ENCODE results near the gene PNMA8B. TPM values are rescaled to one million over a fixed set of nuclear protein-coding genes. Genes with fewer than 3 reads are reported as not detected.

The PNMA8B gene
- total RNA-seq, 1 donor from 2014 or later: 0.55 TPM

DNA sequence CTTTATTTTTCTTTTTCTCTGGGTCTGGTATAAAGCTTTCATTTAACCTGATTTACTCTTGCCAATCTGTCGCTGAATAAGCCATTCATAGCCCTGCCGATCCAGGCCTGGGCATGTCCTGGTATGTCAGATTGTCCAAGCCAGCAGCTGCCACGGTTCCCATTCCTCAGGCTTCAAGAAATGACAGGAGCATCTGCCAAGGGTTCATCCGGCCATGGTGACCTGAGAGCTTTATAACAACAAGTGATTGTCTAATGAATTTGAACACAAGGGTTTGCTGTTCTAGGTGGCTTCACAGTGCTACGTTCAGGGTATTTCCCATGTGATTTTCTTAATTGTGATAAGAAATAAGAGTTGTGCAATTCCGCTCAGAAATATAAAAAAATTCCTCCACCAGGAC lies 44.3 kb downstream of the PNMA8B start:
- H3K27me3 ChIP-seq (ENCODE audit: low read depth): peaks cover 8% of the 10 kb centered on the region
- peaks cover 3% of the 10 kb centered on the region for H3K9me3 ChIP-seq (replicated peaks)
- H3K36me3 ChIP-seq: no peaks in the 10 kb centered on the region
- TF ChIP-seq, protein P1, sequence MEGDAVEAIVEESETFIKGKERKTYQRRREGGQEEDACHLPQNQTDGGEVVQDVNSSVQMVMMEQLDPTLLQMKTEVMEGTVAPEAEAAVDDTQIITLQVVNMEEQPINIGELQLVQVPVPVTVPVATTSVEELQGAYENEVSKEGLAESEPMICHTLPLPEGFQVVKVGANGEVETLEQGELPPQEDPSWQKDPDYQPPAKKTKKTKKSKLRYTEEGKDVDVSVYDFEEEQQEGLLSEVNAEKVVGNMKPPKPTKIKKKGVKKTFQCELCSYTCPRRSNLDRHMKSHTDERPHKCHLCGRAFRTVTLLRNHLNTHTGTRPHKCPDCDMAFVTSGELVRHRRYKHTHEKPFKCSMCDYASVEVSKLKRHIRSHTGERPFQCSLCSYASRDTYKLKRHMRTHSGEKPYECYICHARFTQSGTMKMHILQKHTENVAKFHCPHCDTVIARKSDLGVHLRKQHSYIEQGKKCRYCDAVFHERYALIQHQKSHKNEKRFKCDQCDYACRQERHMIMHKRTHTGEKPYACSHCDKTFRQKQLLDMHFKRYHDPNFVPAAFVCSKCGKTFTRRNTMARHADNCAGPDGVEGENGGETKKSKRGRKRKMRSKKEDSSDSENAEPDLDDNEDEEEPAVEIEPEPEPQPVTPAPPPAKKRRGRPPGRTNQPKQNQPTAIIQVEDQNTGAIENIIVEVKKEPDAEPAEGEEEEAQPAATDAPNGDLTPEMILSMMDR (IDR thresholded peaks at IDR 0.05; ENCODE audit: borderline replicate concordance): no peak
- H3K4me1 ChIP-seq: peaks cover 10% of the 10 kb centered on the region
- intact Hi-C loops (cut with micrococcal nuclease): no loop called here
- no peak overlapping the region for H3K4me3 ChIP-seq
- DNase-seq: no peak
- H3K27ac ChIP-seq (replicated peaks): peak overlapping the region; percentile 36

GRCh38 chr19:46450737-46451136 lies 44.9 kb downstream of the PNMA8B start:
- intact Hi-C loops (cut with micrococcal nuclease): no loop called here
- TF ChIP-seq, protein P1 (IDR thresholded peaks at IDR 0.05; ENCODE audit: borderline replicate concordance): no peak
- Histone ChIP-seq H3K9me3 (replicated peaks) (peaks cover 3% of the 10 kb centered on the region), H3K4me1 (peaks cover 10% of the 10 kb centered on the region), H3K4me3 (no peak overlapping the region), H3K27ac (replicated peaks) (peak overlapping the region; percentile 36), H3K36me3 (no peaks in the 10 kb centered on the region), H3K27me3 (ENCODE audit: low read depth) (peaks cover 6% of the 10 kb centered on the region)
- DNase-seq: no peak

- H3K36me3 ChIP-seq: no peaks in the 10 kb centered on the region
- H3K27me3 ChIP-seq (ENCODE audit: low read depth): no peaks in the 10 kb centered on the region
- H3K27ac ChIP-seq (replicated peaks): no peak overlapping the region
- peaks cover 10% of the 10 kb centered on the region for H3K4me1 ChIP-seq
- DNase-seq: no peak
- peaks cover 3% of the 10 kb centered on the region for H3K9me3 ChIP-seq (replicated peaks)
- intact Hi-C loops (cut with micrococcal nuclease): no loop called here
- H3K4me3 ChIP-seq: no peak overlapping the region
- TF ChIP-seq, protein P1 (IDR thresholded peaks at IDR 0.05; ENCODE audit: borderline replicate concordance): no peak
Measured at GRCh38 chr19:46449228-46449627, 46.4 kb downstream of the PNMA8B start.

GRCh38 chr19:46448601-46449000 lies 47.1 kb downstream of the PNMA8B start:
- peaks cover 10% of the 10 kb centered on the region for H3K4me1 ChIP-seq
- no peaks in the 10 kb centered on the region for H3K27me3 ChIP-seq (ENCODE audit: low read depth)
- TF ChIP-seq, protein P1 (IDR thresholded peaks at IDR 0.05; ENCODE audit: borderline replicate concordance): no peak
- H3K36me3 ChIP-seq: no peaks in the 10 kb centered on the region
- H3K9me3 ChIP-seq (replicated peaks): peaks cover 3% of the 10 kb centered on the region
- no peak overlapping the region for H3K4me3 ChIP-seq
- intact Hi-C loops (cut with micrococcal nuclease): no loop called here
- no peak overlapping the region for H3K27ac ChIP-seq (replicated peaks)
- DNase-seq: no peak

GRCh38 chr19:46447824-46448223 lies 47.8 kb downstream of the PNMA8B start:
- peak; percentile 46 for DNase-seq
- Histone ChIP-seq H3K4me1 (peaks cover 15% of the 10 kb centered on the region), H3K27me3 (ENCODE audit: low read depth) (no peaks in the 10 kb centered on the region), H3K27ac (replicated peaks) (peak overlapping the region; percentile 41), H3K9me3 (replicated peaks) (peaks cover 3% of the 10 kb centered on the region), H3K36me3 (no peaks in the 10 kb centered on the region), H3K4me3 (no peak overlapping the region)
- intact Hi-C loops (cut with micrococcal nuclease): no loop called here
- TF ChIP-seq, protein P1 (IDR thresholded peaks at IDR 0.05; ENCODE audit: borderline replicate concordance): no peak
